GM12892 (cell line): ENCODE measurements around the gene ALOX15B.

Source experiments
- POLR2AphosphoS5 ChIP-seq: IDR thresholded peaks from 2 replicates; pipeline ENCODE4 v1.6.1; 2011; ENCODE audit warnings: low read depth, low read length, control low read depth
- TAF1 ChIP-seq: IDR thresholded peaks from 2 replicates; pipeline ENCODE4 v1.6.1; 2011; ENCODE audit warnings: low read depth, mild to moderate bottlenecking, control low read depth, low read length, borderline replicate concordance

- TF ChIP-seq POLR2AphosphoS5 (no peak), TAF1 (no peak)
Observed at GRCh38 chr17:8015957-8016631, 22.8 kb upstream of the ALOX15B start.
